Kidney (tissue), 14 donors: Measurements from ENCODE around the gene PKNOX2. TPM values are rescaled to one million over a fixed set of nuclear protein-coding genes. Genes with fewer than 3 reads are reported as not detected.

Experiments used
- DNase-seq, 5 donors: peaks; one replicate each; pipeline ENCODE4 v3.0.0-alpha.2; 2013 to 2020
- FAIRE-seq: peaks from 2 replicates; lab custom pipeline; 2012; peaks lifted over from hg19 to GRCh38; lab: Jason Lieb, UNC
- H3K27ac ChIP-seq, 2 donors: one replicate each; pipeline ENCODE4 v1.7.0; 2013; ENCODE audit warnings: low read depth in 2 of 2, low read length in 2 of 2, inconsistent platforms in 1 of 2
- H3K27me3 ChIP-seq: one replicate; pipeline ENCODE4 v1.7.1; 2013; ENCODE audit warnings: low read length, inconsistent platforms; ENCODE audit not compliant: control insufficient read depth, insufficient read depth
- H3K36me3 ChIP-seq, 3 donors: one replicate each; pipeline versions ENCODE4 v1.7.0 to v1.7.1; 2013; ENCODE audit warnings: low read length in 3 of 3, control low read depth in 1 of 3, inconsistent platforms in 1 of 3; ENCODE audit not compliant: insufficient read depth in 3 of 3, control insufficient read depth in 2 of 3
- H3K4me1 ChIP-seq, 3 donors: one replicate each; pipeline versions ENCODE4 v1.7.0 to v1.7.1; 2013; ENCODE audit warnings: low read length in 3 of 3, inconsistent platforms in 1 of 3, low read depth in 1 of 3; ENCODE audit not compliant: control insufficient read depth in 2 of 3, insufficient read depth in 2 of 3
- H3K4me3 ChIP-seq, 3 donors: one replicate each; pipeline versions ENCODE4 v1.7.0 to v1.8.1; 2013; ENCODE audit warnings: low read length in 3 of 3, control low read depth in 1 of 3, inconsistent platforms in 1 of 3
- H3K9ac ChIP-seq, 3 donors: one replicate each; pipeline versions ENCODE4 v1.7.0 to v1.7.1; 2013; ENCODE audit warnings: low read length in 3 of 3, control low read depth in 1 of 3, inconsistent platforms in 1 of 3
- H3K9me3 ChIP-seq, 3 donors: one replicate each; pipeline versions ENCODE4 v1.7.0 to v1.7.1; 2013; ENCODE audit warnings: low read length in 3 of 3, control low read depth in 1 of 3, inconsistent platforms in 1 of 3; ENCODE audit not compliant: control insufficient read depth in 2 of 3, insufficient read depth in 1 of 3
- intact Hi-C: fragments of 100-400 bp; cut with DNase I; formaldehyde crosslinking; loops from one replicate; pipeline ENCODE4 v1.11.1; 2022
- polyA plus RNA-seq: library from polyadenylated mRNA; stranded (reverse); fragments of 350-450 nt; fragmentation: Illumina TruSeq; extraction: RNeasy Lipid Tissue Mini Kit (QIAGEN cat#74804); gene quantifications from one replicate; pipeline ENCODE4 v1.2.3, GENCODE V29; 2014; ENCODE audit warnings: low read depth, low replicate concordance; ENCODE audit not compliant: insufficient read depth
- total RNA-seq: library from RNA; stranded (reverse); fragmentation: NEBNext Ultra II Directional; extraction: Animal tissue kit (Norgen Biotek cat#: 25700); gene quantifications from one replicate; pipeline ENCODE4 v1.2.1, GENCODE V29; 2021
- TF ChIP-seq, protein P1 (sequence below): IDR thresholded peaks from 3 replicates; pipeline ENCODE4 v1.5.1; 2012; ENCODE audit warnings: mild to moderate bottlenecking, moderate library complexity, borderline replicate concordance; ENCODE audit not compliant: insufficient read depth; ENCODE audit errors: extremely low read depth
- donor health status: control.
- donor health status: control.
- donor health status: control.
- donor health status: control.
- donor health status: control.
- donor health status: DM: yes; HTN: yes; CAD: no.
- donor health status: Normal renal cell carcinoma (clear cell type).

PKNOX2 gene
- total and polyA plus RNA-seq, 2 donors from 2014 or later: 1.5 to 6.0 TPM

DNA sequence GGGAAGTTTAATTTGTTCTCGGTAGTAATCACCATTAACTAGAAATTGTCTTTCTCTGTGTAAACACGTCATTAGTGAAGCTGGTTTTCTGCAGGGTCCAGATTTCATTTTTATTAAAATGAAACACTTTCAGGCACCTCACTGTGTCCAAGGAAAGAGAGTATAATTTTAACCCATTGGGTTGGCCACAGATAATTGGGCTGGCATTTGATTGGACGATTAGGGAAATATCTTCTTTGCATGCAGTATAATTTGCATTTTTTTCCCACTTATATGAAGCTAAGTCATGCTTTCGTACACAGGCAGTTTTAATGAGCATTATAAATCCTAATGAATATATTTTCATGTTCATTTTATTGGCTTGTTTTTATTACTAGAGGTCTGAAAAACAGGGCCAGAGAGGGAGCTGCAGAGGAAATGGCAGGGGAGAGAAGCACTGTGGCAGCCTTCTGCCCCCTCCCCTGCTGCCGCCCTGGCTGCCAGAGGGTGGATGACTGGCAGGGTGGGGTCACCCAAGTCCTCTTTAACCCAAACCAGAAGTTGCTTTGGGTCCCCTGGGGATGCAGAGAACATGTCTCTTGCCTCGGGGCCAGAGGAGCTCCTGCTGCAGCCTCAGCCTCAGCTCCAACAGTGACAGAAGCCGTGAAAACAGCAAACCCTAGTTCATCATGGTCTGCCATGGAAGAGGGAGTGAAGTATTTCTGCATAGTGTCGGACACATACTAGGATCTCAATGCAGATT lies 93.9 kb downstream of the PKNOX2 start:
- Histone ChIP-seq H3K27ac (no peak overlapping the region), H3K4me3 (no peak overlapping the region), H3K9ac (no peak overlapping the region), H3K4me1 (peaks cover 7 to 13% (median 11%) of the 10 kb centered on the region in 3 donors), H3K9me3 (no peaks in the 10 kb centered on the region), H3K36me3 (no peaks in the 10 kb centered on the region), H3K27me3 (no peaks in the 10 kb centered on the region)
- TF ChIP-seq, protein P1, sequence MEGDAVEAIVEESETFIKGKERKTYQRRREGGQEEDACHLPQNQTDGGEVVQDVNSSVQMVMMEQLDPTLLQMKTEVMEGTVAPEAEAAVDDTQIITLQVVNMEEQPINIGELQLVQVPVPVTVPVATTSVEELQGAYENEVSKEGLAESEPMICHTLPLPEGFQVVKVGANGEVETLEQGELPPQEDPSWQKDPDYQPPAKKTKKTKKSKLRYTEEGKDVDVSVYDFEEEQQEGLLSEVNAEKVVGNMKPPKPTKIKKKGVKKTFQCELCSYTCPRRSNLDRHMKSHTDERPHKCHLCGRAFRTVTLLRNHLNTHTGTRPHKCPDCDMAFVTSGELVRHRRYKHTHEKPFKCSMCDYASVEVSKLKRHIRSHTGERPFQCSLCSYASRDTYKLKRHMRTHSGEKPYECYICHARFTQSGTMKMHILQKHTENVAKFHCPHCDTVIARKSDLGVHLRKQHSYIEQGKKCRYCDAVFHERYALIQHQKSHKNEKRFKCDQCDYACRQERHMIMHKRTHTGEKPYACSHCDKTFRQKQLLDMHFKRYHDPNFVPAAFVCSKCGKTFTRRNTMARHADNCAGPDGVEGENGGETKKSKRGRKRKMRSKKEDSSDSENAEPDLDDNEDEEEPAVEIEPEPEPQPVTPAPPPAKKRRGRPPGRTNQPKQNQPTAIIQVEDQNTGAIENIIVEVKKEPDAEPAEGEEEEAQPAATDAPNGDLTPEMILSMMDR: no peak
- FAIRE-seq: no peak
- intact Hi-C loops: no loop called here
- DNase-seq: peak in 1 of 5 donors; percentile 59

DNA sequence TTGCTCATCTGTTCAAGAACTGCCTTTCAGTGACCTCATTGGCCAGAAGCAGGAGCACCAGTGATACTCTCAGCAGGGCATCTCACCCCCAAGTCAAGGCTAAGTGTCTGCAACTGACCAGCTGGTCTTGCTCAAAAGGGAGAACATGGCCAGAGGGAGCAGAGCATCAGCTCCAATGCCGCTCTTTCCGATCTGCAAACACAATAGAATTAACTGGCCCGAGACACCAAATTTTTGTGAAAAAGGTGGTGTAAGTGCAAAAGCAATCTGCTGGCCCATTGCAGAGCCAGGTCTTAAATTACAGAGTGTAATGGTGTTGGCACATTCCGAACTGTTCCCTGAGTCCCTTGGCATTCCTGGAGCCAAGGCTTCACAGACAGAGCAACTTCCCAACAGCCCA lies 97.0 kb downstream of the PKNOX2 start:
- Histone ChIP-seq H3K4me3 (no peak overlapping the region), H3K4me1 (peaks cover 7 to 15% (median 9%) of the 10 kb centered on the region in 3 donors), H3K27me3 (no peaks in the 10 kb centered on the region), H3K36me3 (no peaks in the 10 kb centered on the region), H3K9me3 (no peaks in the 10 kb centered on the region), H3K9ac (no peak overlapping the region), H3K27ac (no peak overlapping the region)
- no peak for FAIRE-seq
- peak in 2 of 5 donors; percentile 38 to 58 for DNase-seq
- TF ChIP-seq, protein P1: no peak
- intact Hi-C loops: no loop called here

- TF ChIP-seq, protein P1: no peak
- DNase-seq (peak in 3 of 5 donors; percentile 37 to 68 (median 59)), FAIRE-seq (no peak)
- no peak overlapping the region for H3K9ac ChIP-seq
- no peaks in the 10 kb centered on the region for H3K36me3 ChIP-seq
- no peaks in the 10 kb centered on the region for H3K27me3 ChIP-seq
- intact Hi-C loops: no loop called here
- no peak overlapping the region for H3K4me3 ChIP-seq
- peak overlapping the region in 1 of 2 donors; percentile 63 for H3K27ac ChIP-seq
- no peaks in the 10 kb centered on the region for H3K9me3 ChIP-seq
- H3K4me1 ChIP-seq: peaks cover 7 to 15% (median 9%) of the 10 kb centered on the region in 3 donors
Observed at GRCh38 chr11:125262194-125262829, 97.8 kb downstream of the PKNOX2 start.
